Measurements from ENCODE around the gene SLC44A3. TPM values are rescaled to one million over a fixed set of nuclear protein-coding genes. Genes with fewer than 3 reads are reported as not detected.

Gene SLC44A3
- polyA plus RNA-seq, 4 donors = 11.6 to 103 (median 78.2) TPM

- no peak for DNase-seq (ENCODE audit: low read depth in 4 of 4, low spot score in 3 of 4)
Observed at GRCh38 chr1:94801919-94802546, 18.1 kb upstream of the SLC44A3 start.

GRCh38 chr1:94803106-94803505, 17.1 kb upstream of the SLC44A3 start:
- no peak for DNase-seq (ENCODE audit: low read depth in 4 of 4, low spot score in 3 of 4)

GRCh38 chr1:94803517-94804441, 16.4 kb upstream of the SLC44A3 start:
- no peak for DNase-seq (ENCODE audit: low read depth in 4 of 4, low spot score in 3 of 4)

GRCh38 chr1:94804442-94804837, 15.7 kb upstream of the SLC44A3 start:
- DNase-seq (ENCODE audit: low read depth in 4 of 4, low spot score in 3 of 4) = no peak

- no peak for DNase-seq (ENCODE audit: low read depth in 4 of 4, low spot score in 3 of 4)
Observed at GRCh38 chr1:94805912-94806311, 14.2 kb upstream of the SLC44A3 start.

GRCh38 chr1:94806441-94806871, 13.7 kb upstream of the SLC44A3 start:
- DNase-seq (ENCODE audit: low read depth in 4 of 4, low spot score in 3 of 4) = no peak

- no peak for DNase-seq (ENCODE audit: low read depth in 4 of 4, low spot score in 3 of 4)
Observed at GRCh38 chr1:94807742-94808491, 12.2 kb upstream of the SLC44A3 start.

GRCh38 chr1:94808669-94809068, 11.5 kb upstream of the SLC44A3 start:
- no peak for DNase-seq (ENCODE audit: low read depth in 4 of 4, low spot score in 3 of 4)

- no peak for DNase-seq (ENCODE audit: low read depth in 4 of 4, low spot score in 3 of 4)
Observed at GRCh38 chr1:94812985-94813384, 7.2 kb upstream of the SLC44A3 start.

- no peak for DNase-seq (ENCODE audit: low read depth in 4 of 4, low spot score in 3 of 4)
Observed at GRCh38 chr1:94816030-94816429, 4.1 kb upstream of the SLC44A3 start.

GRCh38 chr1:94817712-94818111, 2.4 kb upstream of the SLC44A3 start:
- DNase-seq (ENCODE audit: low read depth in 4 of 4, low spot score in 3 of 4) = no peak

GRCh38 chr1:94819238-94819944, 766 bp upstream of the SLC44A3 start:
- no peak for DNase-seq (ENCODE audit: low read depth in 4 of 4, low spot score in 3 of 4)

GRCh38 chr1:94820936-94821335, 779 bp downstream of the SLC44A3 start:
- no peak for DNase-seq (ENCODE audit: low read depth in 4 of 4, low spot score in 3 of 4)

GRCh38 chr1:94821636-94822305, 1.6 kb downstream of the SLC44A3 start:
- no peak for DNase-seq (ENCODE audit: low read depth in 4 of 4, low spot score in 3 of 4)

- no peak for DNase-seq (ENCODE audit: low read depth in 4 of 4, low spot score in 3 of 4)
Observed at GRCh38 chr1:94823116-94823515, 3.0 kb downstream of the SLC44A3 start.

GRCh38 chr1:94825936-94826335, 5.8 kb downstream of the SLC44A3 start:
- no peak for DNase-seq (ENCODE audit: low read depth in 4 of 4, low spot score in 3 of 4)

- no peak for DNase-seq (ENCODE audit: low read depth in 4 of 4, low spot score in 3 of 4)
Observed at GRCh38 chr1:94827434-94827833, 7.3 kb downstream of the SLC44A3 start.

GRCh38 chr1:94828251-94828650, 8.1 kb downstream of the SLC44A3 start:
- DNase-seq (ENCODE audit: low read depth in 4 of 4, low spot score in 3 of 4) = no peak

- DNase-seq (ENCODE audit: low read depth in 4 of 4, low spot score in 3 of 4) = no peak
Observed at GRCh38 chr1:94831641-94832040, 11.5 kb downstream of the SLC44A3 start.

GRCh38 chr1:94832446-94832845, 12.3 kb downstream of the SLC44A3 start:
- no peak for DNase-seq (ENCODE audit: low read depth in 4 of 4, low spot score in 3 of 4)

Measured in left renal pelvis (tissue), 4 donors.